ENCODE results near the gene AFF3.

The AFF3 gene

GRCh38 chr2:99824758-99825157, 317.6 kb downstream of the AFF3 start:
- Histone ChIP-seq H3K4me2 (ENCODE audit: low read length) (no peak overlapping the region), H3K36me3 (replicated peaks; ENCODE audit: low read depth, low read length) (peaks cover 3% of the 10 kb centered on the region), H3K9ac (ENCODE audit: low read length) (no peak overlapping the region), H3K27ac (ENCODE audit: low read length) (no peak overlapping the region), H3K4me3 (ENCODE audit: low read length) (no peak overlapping the region), H2AFZ (ENCODE audit: low read depth, low read length) (no peak overlapping the region), H3K4me1 (ENCODE audit: low read length) (peaks cover 7% of the 10 kb centered on the region; the same call in 1 of the 2 replicates), H3K79me2 (ENCODE audit: low read length) (no peaks in the 10 kb centered on the region), H3K27me3 (ENCODE audit: low read depth, low read length) (no peaks in the 10 kb centered on the region), H4K20me1 (ENCODE audit: insufficient read depth, low read length) (0 out of 2 replicates have a peak, but pooled peaks cover 2% of the 10 kb centered on the region), H3K9me3 (ENCODE audit: insufficient read depth, low read length) (no peaks in the 10 kb centered on the region)
- no peak for TF ChIP-seq CTCF (IDR thresholded peaks at IDR 0.05; ENCODE audit: low read depth, low read length)
- no peak for TF ChIP-seq EZH2phosphoT487 (IDR thresholded peaks at IDR 0.05; ENCODE audit: low read depth)

- H3K27me3 ChIP-seq (ENCODE audit: low read depth, low read length): no peaks in the 10 kb centered on the region
- no peaks in the 10 kb centered on the region for H3K79me2 ChIP-seq (ENCODE audit: low read length)
- H4K20me1 ChIP-seq (ENCODE audit: insufficient read depth, low read length): 0 out of 2 replicates have a peak, but pooled peaks cover under 1% of the 10 kb centered on the region
- H2AFZ ChIP-seq (ENCODE audit: low read depth, low read length): no peak overlapping the region
- H3K4me3 ChIP-seq (ENCODE audit: low read length): no peak overlapping the region
- no peak overlapping the region for H3K9ac ChIP-seq (ENCODE audit: low read length)
- H3K36me3 ChIP-seq (replicated peaks; ENCODE audit: low read depth, low read length): peaks cover 3% of the 10 kb centered on the region
- no peak overlapping the region for H3K27ac ChIP-seq (ENCODE audit: low read length)
- peaks cover 4% of the 10 kb centered on the region; the same call in 1 of the 2 replicates for H3K4me1 ChIP-seq (ENCODE audit: low read length)
- no peaks in the 10 kb centered on the region for H3K9me3 ChIP-seq (ENCODE audit: insufficient read depth, low read length)
- TF ChIP-seq CTCF (IDR thresholded peaks at IDR 0.05; ENCODE audit: low read depth, low read length): no peak
- no peak for TF ChIP-seq EZH2phosphoT487 (IDR thresholded peaks at IDR 0.05; ENCODE audit: low read depth)
- H3K4me2 ChIP-seq (ENCODE audit: low read length): no peak overlapping the region
These were observed 319.7 kb downstream of the AFF3 start for GRCh38 chr2:99822474-99823207.

- no peak overlapping the region for H2AFZ ChIP-seq (ENCODE audit: low read depth, low read length)
- H3K36me3 ChIP-seq (replicated peaks; ENCODE audit: low read depth, low read length): peaks cover 8% of the 10 kb centered on the region
- TF ChIP-seq CTCF (IDR thresholded peaks at IDR 0.05; ENCODE audit: low read depth, low read length) (no peak), EZH2phosphoT487 (IDR thresholded peaks at IDR 0.05; ENCODE audit: low read depth) (no peak)
- H4K20me1 ChIP-seq (ENCODE audit: insufficient read depth, low read length): no peaks in the 10 kb centered on the region
- no peaks in the 10 kb centered on the region for H3K79me2 ChIP-seq (ENCODE audit: low read length)
- no peaks in the 10 kb centered on the region for H3K27me3 ChIP-seq (ENCODE audit: low read depth, low read length)
- H3K9ac ChIP-seq (ENCODE audit: low read length): no peak overlapping the region
- H3K4me1 ChIP-seq (ENCODE audit: low read length): no peaks in the 10 kb centered on the region
- H3K4me3 ChIP-seq (ENCODE audit: low read length): no peak overlapping the region
- H3K4me2 ChIP-seq (ENCODE audit: low read length): no peak overlapping the region
- no peaks in the 10 kb centered on the region for H3K9me3 ChIP-seq (ENCODE audit: insufficient read depth, low read length)
- no peak overlapping the region for H3K27ac ChIP-seq (ENCODE audit: low read length)
These were observed 320.4 kb downstream of the AFF3 start for GRCh38 chr2:99821984-99822383.

GRCh38 chr2:99821572-99821971, 320.8 kb downstream of the AFF3 start:
- H3K9ac ChIP-seq (ENCODE audit: low read length): no peak overlapping the region

More at GRCh38 chr2:99821572-99821971, 320.8 kb downstream of the AFF3 start:
- H3K9me3 ChIP-seq (ENCODE audit: insufficient read depth, low read length): no peaks in the 10 kb centered on the region
- no peak overlapping the region for H3K4me2 ChIP-seq (ENCODE audit: low read length)
- H3K27me3 ChIP-seq (ENCODE audit: low read depth, low read length): no peaks in the 10 kb centered on the region
- H2AFZ ChIP-seq (ENCODE audit: low read depth, low read length): no peak overlapping the region
- H3K79me2 ChIP-seq (ENCODE audit: low read length): no peaks in the 10 kb centered on the region
- H3K27ac ChIP-seq (ENCODE audit: low read length): no peak overlapping the region
- no peaks in the 10 kb centered on the region for H3K4me1 ChIP-seq (ENCODE audit: low read length)
- TF ChIP-seq CTCF (IDR thresholded peaks at IDR 0.05; ENCODE audit: low read depth, low read length) (no peak), EZH2phosphoT487 (IDR thresholded peaks at IDR 0.05; ENCODE audit: low read depth) (no peak)
- H3K4me3 ChIP-seq (ENCODE audit: low read length): no peak overlapping the region
- peaks cover 6% of the 10 kb centered on the region for H3K36me3 ChIP-seq (replicated peaks; ENCODE audit: low read depth, low read length)
- no peaks in the 10 kb centered on the region for H4K20me1 ChIP-seq (ENCODE audit: insufficient read depth, low read length)
